Endothelial cell of hepatic sinusoid (primary cell): ENCODE measurements around the gene TSFM.

Source experiments
- in situ Hi-C: cut with HindIII; loops from 2 replicates; pipeline ENCODE4 v1.10.0; 2017; ENCODE audit warnings: low sequenced_read_pairs

The TSFM gene

DNA sequence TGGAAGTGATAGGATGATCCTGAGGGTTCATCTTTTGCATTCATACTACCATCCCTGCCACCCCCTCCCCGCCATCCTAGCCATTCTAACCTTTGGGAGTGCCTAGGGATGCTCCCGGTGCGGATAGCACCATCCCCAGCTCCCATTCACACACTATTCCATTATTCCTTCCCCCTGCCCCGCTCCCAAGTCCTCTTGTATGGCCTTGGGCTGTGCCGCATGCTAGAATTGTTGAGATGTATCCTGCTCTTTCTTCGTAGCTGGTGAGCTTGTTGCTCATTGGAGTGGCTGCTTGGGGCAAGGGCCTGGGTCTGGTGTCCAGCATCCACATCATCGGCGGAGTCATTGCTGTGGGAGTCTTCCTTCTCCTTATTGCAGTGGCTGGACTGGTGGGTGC is 37.1 kb upstream of the TSFM start:
- in situ Hi-C loops, result loop anchor here (5.0 kb wide), 2 partner anchors 42 to 43 kb away; no protein-coding TSS in a partner anchor

DNA sequence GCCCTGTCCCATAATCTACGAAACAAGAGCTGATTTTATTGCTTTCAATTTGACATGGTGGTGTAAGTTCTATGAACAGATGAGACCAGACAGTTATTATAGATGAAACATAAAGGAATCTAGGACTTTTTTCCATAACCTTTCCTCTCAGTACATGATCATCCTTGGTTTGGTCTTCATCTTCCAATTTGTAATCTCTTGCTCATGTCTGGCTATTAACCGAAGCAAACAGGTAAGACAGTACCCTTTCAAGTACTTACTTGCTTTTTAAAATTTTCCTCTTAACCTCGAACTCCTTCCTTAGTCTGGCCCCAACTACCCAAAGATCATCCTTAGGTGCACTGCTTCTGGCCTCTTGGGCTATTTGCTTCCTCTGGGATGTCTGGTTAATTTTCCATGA is 36.6 kb upstream of the TSFM start:
- in situ Hi-C loops, result loop anchor here (5.0 kb wide), 2 partner anchors 41 to 44 kb away; no protein-coding TSS in a partner anchor

DNA sequence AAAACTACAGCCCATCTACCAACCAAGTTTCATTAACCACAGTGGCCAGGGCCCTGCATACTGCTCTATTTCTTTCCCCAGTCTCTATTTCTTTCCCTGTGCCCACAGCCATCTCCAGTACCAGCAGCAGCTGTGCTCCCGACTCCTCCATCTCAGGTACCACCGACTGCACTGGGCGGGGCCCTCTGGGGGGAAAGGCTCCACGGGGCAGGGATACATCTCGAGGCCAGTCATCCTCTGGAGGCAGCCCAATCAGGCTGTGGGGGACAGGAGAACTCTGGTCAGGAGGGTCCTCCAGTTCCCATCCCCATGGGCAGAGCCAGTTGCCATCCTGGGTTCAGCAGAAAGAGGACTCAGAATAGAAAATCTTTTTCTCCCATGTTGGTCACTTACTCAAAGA is 33.5 kb upstream of the TSFM start:
- in situ Hi-C loops, result loop anchor here (5.0 kb wide), 2 partner anchors 38 to 47 kb away; no protein-coding TSS in a partner anchor

DNA sequence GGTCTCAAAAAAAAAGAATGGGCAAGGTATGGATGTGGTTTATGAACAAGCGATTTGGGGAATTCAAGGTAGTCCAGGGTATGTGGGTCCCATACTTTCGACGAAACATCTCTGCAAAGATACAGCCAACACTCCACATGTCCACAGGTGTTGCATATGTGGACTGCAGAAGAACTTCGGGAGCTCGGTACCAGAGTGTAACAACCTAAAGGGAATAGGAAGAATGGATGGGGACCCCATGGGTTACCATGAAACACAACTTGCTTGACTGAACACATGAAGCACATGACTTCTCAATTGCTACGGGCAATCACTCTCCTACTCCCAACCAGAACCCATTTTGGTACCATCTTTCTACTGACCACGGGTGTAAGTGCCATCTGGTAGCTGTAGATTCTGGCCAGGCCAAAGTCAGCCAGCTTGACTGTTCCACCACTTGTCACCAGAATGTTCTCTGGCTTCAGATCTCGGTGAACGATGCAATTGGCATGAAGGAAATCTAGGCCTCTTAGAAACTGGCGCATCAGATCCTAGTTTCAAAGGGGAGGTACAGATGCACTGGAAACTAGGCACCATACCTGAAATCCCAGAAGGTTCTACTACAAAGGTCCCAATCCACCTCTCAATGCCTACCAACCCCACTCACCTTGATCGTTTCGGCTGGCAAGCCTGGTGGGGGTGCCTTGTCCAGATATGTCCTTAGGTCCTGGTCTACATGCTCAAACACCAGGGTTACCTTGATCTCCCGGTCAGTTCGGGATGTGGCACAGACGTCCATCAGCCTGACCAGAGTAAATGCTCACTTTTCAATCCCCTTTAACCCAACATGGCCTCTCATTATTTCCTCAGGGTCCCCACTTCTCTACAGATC is 31.8 kb upstream of the TSFM start:
- in situ Hi-C loops, result no loop called here

DNA sequence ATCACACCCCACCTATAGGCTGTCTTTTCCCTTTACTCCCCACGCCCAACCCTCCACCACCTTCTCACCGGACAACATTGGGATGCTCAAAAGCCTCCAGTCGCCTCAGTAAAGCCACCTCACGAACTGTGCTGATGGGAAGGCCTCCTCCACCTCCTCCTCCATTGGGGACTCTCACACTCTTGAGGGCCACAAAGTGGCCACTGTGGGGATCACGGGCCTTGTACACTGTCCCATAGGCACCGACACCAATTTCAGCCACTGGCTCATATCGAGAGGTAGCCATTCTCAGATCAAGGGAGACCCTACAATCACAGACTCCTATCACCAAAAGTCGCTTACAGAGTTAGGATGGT is 31.2 kb upstream of the TSFM start:
- in situ Hi-C loops, result no loop called here

DNA sequence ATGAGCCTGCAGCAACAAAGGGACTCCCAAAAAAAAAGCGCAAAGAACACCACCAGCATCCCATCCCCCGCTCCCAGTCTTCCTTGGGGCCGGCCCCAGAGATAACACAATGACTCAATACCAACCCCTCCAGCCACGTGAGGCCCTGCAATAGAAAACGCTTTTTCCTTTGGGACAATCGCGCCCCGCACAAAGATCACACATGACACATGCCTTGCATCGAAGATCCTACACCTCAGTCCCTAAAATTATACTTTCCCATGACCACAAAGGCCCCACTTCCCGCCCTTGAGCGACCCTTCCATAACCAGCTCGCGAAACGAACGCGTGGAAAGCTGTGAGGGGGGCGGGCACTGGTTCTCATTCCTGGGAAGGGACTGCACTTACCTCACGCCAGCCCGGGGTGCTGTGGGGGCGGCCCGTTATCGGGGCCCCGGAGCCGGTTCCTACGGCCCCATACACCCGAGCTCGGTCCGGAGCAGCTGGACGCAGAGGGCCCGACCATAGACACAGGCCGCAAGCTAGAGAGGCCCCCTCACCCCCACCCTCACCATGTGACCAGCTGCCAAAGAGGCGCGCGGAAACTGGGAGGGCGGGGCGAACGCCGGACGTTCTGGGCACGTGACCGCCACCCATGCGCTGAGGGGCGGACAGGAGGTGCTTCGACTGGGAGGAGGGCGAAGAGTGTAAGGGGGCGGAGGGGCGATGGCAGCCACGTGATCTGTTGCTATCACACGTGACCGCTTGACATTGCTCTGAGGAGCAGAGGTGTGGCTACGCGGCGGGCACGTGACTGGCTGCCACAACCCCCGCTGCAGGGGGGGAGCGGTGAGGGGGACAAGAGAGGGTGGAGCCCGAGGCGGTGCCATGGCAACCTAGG is 30.6 kb upstream of the TSFM start, which contains the start of gene CDK4:
Gene CDK4, minus strand, starts transcription at position 523 of the 880 bp plus-strand sequence. CDS start 593 bp downstream, outside the sequence.
- in situ Hi-C loops, result no loop called here

DNA sequence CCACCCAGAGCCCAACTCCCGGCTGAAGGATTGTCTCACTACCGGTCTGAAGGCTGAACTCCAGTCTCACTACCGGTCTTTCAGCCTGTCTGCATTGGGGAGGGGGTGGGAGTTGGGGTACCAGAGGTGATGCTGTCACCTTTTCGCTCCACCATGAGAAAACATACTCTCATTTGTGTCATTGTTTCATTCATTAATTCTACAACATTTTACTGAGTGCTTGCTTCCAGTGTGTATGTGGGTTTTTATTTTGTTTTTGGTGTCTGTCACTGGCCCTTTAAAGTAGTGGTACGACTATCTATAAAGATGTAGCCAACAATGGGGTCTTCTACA is 30.0 kb upstream of the TSFM start:
- in situ Hi-C loops, result no loop called here

DNA sequence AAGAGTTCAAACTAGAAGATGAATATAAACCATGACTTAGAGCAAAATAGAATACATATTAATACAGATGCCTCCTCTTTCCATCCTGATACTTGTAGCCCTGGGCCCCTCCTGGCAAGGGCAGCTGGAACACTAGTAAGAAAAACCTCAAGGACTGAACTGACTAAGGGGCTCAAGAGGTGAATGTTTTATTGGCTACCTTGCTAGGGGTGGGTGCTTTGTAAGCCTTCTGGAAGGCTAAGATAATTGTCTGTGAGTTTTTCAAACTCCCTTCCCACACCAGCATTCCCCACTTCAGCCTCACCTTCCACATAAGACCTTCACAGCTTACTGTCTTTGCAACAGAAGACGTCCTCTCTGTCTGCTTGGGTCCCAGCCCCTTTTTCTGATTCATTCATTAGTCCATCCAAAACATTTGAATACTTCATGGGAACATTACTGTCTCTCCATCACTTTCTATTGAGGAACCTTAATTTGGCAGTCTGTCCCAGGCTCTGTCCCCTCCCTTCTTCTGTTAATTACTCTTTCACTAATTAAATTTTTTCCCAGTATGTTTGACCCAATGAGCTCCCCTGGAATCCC is 28.7 kb upstream of the TSFM start:
- in situ Hi-C loops, result no loop called here

DNA sequence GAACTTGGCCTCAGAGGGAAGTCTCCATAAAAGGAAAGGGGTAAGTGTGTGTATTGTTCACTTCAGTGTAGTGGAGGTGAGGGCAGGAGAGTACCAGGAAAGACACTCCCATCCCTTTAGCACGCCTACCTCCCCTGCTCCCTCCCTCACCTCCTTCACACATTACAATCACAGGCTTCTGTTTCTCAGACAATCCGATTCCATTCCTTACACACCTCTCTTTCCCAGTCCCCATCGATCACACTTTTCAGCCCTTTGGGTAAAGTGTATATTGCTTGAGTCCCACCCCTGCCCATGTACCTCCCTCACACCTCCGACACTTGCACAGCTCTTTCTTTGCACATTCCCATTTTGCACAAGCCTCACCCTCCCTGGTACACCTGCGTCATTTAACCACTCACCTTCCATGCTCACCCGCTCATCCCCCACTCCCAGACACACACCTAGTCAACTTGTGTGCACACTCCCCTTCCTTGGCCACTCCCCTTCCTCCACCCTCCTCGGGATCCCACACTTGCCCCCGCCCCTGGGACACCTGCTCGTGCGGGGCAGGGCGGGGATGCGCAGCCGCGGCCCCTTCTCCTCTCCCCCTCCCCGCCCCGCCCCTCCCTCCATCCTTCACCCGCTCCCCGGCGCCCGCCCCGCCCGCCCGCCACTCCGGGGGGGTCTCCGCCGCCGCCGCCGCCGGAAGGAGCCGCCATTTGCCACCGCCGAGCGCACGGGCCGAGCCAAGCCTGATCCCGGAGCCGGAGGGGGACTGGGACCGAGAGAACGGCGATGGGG is 28.0 kb upstream of the TSFM start, which contains the start of gene MARCHF9:
Gene MARCHF9, plus strand, starts transcription at position 693 of the 783 bp plus-strand sequence. CDS start 426 bp downstream, outside the sequence.
- in situ Hi-C loops, result no loop called here

DNA sequence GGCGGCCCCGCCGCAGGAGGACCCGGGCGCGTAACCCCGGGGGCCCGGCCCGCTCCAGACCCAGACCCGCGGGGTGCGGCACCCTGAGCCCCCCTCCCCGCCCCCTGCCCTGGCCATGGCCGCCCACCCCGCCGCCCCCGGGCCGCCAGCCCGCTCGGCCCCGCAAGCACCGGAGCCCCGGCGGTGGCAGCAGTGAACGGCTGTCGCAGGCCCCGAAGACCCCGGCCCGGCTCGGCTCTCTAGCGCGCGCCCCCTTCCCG is 27.5 kb upstream of the TSFM start:
- in situ Hi-C loops, result no loop called here

DNA sequence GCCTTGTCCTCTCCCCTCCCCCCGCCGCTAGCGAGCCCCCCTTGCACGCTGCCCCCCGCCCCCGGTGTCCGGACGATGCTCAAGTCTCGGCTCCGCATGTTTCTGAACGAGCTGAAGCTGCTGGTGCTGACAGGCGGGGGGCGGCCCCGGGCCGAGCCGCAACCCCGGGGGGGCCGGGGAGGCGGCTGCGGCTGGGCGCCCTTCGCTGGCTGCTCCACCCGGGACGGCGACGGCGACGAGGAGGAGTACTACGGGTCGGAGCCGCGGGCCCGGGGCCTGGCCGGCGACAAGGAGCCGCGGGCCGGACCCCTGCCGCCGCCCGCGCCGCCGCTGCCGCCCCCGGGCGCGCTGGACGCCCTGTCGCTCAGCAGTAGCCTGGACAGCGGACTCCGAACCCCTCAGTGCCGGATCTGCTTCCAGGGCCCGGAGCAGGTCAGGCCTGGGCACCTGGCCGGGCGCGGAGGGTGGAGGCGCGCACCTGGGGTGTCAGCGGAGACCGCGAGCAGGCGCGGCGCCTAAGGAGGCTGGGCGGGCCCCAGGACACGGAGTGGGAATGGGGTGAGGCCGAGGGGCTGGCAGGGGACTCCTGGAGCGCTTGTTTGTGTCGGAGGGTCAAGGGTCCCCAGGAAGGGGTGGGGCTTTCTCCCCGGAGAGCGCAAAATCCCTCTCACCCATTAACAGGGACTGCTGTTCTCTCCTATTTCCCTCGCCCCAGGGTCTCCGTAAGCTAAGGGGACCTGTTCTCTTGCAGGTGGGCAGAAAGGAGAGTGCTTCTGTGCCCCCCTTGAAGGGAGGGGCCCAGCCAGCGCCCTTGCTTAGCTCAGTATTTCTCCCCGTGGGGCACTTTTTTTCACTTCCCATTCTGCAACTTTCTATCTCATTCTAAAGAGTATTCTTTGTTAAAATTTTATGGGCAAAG is 26.9 kb upstream of the TSFM start:
- in situ Hi-C loops, result no loop called here

DNA sequence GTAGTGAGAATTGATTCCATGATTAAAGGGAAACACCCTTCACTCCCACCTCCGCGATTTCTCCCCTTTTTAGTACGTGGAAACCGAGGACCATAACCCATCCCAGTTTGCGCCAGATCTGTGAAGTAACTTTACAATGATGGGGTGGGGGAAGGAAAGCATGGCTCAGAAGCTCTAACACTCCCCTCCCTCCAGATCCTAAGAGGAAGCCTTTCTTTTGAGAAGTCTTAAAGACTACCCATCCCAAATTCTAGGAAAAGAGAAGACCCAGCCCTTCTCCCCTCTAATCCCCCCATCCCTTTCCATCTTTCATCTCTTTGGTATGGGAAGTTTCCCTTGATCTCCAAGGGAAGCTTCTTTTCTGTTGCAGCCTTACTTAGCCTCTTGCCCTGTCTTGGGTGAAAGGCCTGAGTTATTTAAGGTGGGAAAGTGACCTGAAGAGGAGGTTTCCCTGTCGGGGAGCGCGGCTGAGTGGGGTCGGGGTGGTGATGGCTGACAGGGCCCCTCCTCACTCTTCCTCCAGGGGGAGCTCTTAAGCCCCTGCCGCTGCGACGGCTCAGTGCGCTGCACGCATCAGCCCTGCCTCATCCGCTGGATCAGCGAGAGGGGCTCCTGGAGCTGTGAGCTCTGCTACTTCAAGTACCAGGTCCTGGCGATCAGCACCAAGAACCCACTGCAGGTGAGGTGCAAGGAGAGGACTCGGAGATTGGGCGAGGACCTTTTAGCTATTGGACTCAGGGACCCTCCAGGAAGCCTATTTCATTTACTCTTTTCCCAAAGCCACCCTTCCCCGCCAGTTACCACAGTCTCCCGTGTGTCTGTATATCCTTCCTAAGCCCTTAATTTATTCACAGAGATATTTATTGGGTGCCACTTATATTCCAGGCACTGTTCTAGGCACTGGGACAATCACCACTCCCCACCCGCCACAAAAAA is 25.9 kb upstream of the TSFM start:
- in situ Hi-C loops, result no loop called here

DNA sequence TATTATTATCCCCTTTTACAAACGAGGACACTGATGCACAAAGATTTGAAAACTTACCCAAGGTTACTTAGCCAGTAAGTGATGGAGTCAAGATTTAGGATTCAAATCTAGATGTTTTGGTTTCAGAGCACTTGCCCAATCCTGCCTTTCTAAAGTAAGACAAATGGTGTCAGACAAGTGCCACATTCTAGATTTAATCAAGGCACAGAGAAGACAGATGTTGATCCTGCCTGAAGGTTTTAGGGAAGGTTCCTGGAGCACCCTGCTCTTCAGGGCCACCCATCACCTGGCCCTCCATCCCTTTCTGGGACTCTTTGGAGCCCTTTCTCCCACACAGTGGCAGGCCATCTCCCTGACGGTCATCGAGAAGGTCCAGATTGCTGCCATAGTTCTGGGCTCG is 24.8 kb upstream of the TSFM start:
- in situ Hi-C loops, result no loop called here

DNA sequence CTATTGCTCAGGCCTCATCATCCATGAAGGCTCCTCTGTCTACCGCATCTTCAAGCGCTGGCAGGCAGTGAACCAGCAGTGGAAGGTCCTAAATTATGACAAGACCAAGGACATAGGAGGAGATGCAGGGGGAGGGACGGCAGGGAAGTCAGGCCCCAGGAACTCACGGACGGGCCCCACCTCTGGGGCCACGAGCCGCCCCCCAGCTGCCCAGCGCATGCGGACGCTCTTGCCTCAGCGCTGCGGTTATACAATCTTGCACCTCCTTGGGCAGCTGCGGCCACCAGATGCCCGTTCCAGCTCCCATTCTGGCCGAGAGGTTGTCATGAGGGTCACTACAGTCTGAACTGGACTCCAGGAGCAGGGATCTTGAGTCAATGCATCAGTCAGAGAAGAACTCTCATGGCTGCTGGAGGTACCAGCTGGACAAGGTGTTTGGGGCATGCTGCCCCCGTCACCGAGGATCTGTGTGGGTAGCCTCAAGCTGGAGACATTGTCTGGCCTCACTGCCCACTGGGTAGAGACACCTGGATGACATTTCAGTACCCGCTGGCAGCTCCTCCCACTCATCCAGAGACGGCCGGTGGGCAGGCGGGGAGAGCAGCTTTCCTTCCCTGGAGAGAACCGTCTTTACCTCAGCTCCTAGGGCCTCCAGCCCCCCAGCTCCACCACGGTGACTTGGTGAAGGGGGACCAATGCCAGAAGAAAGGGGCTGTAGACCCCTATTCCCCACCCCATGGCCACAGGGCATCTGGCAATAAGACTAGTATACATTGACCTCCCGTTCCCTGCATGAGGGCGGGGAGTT is 23.8 kb upstream of the TSFM start:
- in situ Hi-C loops, result no loop called here

DNA sequence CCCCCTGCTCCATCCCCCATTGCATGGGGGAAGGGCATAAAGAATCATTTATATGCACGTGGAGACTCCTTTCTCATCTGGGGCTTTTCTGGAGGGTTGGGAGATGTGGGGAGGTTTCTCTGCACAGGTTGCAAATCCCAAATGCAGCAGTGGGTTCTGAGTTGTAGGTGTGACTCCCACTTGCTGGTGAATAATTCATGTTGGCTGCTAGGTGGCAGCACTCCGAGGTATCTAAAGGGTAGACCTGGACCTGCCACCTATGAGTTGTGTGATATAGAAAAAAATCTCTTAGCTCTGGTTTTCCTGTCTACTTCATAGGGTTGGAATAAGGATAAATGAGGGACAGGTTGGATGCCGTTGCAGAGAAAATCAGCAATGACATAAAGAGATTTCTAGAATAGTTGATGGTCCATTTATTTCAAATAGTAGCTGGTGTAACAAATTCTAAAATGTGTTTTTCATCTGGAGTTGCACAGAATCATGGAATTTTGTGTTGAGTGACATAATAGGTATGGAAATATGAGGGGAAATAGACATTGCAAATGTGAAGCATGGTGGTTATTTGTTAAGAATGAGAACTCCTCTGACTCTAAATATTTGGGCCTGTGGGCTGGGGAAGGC is 23.1 kb upstream of the TSFM start:
- in situ Hi-C loops, result no loop called here

DNA sequence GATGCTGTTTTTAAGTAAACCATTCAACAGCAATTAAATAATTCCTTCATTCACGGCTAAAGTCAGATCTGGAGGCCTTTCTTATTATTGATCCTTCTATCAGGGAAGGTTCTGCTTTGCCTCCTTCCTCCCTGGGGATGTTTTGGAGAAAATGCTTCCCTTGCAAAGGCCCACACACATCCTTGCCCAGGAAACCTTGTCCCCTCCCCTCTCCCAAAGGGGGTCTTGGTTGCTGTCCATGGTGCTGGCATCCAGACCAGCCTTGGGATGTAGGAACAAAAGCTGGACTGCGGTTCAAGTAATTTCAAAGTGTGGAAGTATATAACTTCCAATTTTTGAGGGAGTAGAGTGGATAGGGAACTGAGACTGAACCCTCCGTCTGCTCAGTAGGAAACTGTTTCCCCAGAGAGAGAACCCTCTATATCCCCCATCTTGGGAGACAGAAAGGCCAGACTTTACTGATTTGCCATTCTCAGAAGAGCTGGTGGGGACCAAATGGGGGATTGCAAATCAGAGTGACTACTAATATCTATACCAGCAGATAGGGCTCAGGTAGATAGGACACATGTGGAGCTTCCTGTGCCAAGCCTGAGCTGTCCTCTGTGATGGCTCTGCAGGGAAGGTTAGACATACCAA is 22.1 kb upstream of the TSFM start:
- in situ Hi-C loops, result no loop called here

DNA sequence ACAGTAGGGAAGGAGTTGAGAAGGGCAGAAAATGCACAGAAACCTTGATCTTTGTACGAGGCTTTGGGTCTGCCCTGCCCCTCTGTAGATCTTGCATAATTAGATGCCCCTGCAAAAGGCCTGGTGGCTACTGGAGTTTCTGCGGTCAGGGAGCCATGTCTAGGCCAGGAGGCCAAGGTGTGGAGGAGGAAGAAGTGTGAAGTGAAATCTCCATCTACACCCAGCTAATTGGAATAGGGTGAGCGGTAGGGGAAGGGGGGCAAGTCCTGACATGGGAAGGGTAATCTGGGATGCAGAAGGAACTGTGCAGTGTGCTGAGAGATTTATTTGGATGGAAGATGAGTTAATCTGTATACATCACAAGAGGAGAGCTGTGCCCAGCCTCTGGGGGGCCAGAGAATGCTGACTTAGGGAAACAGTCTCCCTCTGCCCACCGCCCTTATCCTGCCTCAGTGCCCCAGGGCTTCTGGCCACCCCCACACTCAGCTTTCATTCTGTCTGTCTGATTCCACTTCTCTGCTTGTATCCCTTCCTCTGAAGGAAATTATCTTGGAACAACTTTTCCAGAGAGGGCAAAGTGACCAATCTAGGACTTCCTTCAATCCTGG is 21.1 kb upstream of the TSFM start:
- in situ Hi-C loops, result no loop called here
